Islet precursor cell (in vitro differentiated cells): ENCODE results near the gene CAMKV.

Experiments used
- DNase-seq: peaks from one replicate; pipeline ENCODE4 v3.0.0-alpha.2; 2018

CAMKV gene

DNA sequence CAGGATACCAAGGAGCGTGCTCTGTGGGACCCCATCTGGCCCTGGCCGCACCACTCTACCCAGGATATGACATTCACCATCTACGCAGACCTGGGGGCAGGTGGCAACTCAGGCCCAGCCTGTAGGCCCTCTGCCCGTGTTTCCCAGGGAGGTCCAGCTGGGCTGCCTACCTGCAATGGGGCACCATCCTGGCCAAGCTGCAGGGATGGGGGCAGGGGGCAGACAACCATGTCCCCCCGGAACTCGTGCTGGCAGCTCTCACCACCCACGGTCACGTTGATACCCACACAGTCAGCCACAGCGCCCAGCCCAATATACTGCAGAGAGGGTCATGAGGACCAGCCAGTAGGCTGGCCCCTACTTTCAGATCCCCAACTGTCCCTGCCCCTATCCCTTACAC, 26.1 kb upstream of the CAMKV start:
- no peak for DNase-seq

GRCh38 chr3:49889296-49889695, 19.6 kb upstream of the CAMKV start:
- no peak for DNase-seq

DNA sequence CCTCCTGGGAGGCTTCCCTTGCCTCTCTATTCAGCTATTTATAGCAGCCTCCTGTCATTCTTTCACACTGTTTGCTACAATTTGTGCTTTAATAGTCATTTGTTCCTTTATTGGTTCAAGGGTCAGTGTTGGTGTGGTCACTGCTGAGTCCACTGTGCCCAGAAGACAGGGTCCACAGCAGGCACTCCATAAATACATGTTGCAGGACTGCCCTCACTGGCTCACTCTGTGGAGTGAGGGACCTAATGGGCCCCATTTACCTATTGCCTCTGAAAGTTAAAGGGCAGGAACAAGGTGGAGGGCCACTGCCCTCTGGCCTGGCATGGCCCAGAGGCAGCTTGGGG, 17.2 kb upstream of the CAMKV start:
- no peak for DNase-seq

GRCh38 chr3:49883998-49884397, 14.3 kb upstream of the CAMKV start:
- no peak for DNase-seq

GRCh38 chr3:49882166-49882565, 12.5 kb upstream of the CAMKV start:
- DNase-seq, result no peak

- no peak for DNase-seq
These were observed 11.0 kb upstream of the CAMKV start for GRCh38 chr3:49880581-49881315.

- DNase-seq, result no peak
These were observed 10.0 kb upstream of the CAMKV start for GRCh38 chr3:49879721-49880120.

- DNase-seq, result no peak
These were observed 9.0 kb upstream of the CAMKV start for GRCh38 chr3:49878686-49879085.

- DNase-seq, result no peak
These were observed 8.0 kb upstream of the CAMKV start for GRCh38 chr3:49877716-49878115.

- no peak for DNase-seq
These were observed 6.9 kb upstream of the CAMKV start for GRCh38 chr3:49876567-49876966.

- DNase-seq, result no peak
These were observed 3.9 kb upstream of the CAMKV start for GRCh38 chr3:49873623-49874022.

GRCh38 chr3:49872801-49873281, 3.1 kb upstream of the CAMKV start:
- no peak for DNase-seq

DNA sequence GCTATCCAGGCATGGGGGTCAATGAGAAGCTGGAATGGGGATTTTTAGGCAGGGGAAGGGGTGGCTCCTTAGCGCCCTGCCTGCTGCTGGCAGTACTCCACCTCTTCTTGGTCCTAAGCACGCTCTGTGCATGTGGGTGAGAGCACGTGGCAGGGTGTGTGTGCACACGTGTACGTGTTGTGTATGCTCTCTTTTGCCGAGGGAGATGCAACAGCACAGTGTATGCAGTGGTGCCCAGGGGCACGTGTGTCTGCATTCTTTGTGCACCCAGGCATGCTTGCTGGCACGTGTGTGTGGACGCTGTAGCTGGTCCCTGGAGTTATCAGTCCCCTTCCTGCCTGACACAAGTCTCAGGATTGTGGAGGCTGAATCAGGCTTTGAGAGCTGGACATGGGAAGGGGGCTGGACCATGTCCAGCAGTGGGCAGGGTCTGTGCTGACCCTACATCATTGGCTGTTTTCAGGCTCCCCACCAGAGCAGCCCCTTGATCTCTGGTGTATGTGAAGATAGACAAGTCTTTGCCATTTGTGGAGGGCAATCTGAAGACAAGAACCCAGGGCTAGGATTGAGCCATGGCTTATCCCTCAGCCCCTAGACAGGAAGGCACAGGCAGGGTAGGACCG, 1.9 kb upstream of the CAMKV start:
- DNase-seq, result no peak

DNA sequence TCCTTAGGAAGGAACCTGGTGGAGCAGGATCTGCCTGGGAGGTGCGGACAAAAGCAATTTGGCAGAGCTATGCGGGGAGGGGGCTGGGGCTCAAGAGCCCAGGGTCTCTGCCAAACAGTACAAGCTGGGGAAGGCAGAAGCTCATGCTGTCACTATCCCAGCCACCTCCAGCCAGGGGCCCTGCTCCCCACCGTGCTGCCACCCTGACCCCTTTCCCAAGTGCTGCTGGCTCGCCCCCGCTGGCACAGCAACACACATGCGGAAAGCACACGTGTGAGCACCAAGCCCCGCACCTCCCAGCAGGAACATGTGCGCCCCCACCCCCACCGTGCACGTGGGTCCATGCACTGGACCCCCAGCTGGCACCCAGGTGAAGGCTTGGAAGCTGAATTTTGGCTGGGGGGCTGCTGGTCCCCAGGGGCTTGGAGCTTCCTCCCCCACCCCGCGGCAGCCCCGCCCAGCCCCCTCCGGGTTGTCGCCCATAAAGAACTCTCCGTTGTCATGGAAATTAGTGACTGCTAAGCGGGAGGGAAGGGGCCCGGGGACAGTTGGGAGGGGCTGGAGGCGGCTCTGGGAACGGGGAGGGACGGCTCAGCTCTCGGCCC, 742 bp downstream of the CAMKV start:
- DNase-seq, result no peak

DNA sequence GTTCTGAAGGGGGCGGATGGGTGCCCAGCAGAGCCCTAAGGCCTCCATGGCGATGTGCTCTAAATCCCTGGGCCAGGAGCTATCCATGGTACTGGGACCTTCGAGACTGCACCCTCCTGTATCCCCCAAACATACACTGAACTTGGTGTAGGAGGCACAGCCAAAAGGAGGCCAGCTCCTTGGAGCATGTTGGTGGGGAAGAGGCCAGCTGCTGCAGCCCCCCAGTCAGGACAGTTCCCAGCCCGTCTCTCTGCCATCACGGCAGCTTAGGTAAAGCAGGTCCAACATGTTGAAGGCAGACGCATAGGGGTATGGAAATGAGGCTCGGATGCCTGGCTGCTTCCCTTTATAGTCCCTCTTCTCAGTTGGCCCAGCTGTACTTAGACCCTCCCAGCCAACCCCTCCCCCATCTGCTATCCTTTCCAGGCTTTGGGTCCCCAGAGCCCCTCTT, 1.8 kb downstream of the CAMKV start:
- DNase-seq, result peak; percentile 83

GRCh38 chr3:49867400-49867799, 2.3 kb downstream of the CAMKV start:
- DNase-seq, result no peak

- no peak for DNase-seq
These were observed 4.4 kb downstream of the CAMKV start for GRCh38 chr3:49865198-49865784.

DNA sequence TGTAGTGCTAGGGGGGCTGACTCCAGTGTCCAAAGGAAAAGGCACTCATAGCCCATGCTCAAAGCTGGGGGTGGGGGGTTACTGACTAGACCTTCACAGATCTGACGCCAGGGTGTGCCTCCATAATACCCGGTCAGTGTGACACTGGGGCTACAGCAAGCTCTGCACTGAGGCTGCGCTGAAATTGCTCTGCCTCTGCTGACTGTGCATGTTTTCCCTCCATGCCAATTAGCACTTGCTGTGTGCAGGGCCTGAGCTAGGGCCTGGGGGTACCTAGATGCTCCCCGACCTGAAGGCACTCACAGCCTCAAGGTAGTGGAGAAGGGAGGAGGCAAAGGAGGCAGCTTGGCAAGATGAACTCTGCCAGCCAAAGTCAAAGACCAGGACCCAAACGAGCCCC, 5.2 kb downstream of the CAMKV start:
- no peak for DNase-seq

GRCh38 chr3:49859576-49860305, 10.0 kb downstream of the CAMKV start:
- no peak for DNase-seq

DNA sequence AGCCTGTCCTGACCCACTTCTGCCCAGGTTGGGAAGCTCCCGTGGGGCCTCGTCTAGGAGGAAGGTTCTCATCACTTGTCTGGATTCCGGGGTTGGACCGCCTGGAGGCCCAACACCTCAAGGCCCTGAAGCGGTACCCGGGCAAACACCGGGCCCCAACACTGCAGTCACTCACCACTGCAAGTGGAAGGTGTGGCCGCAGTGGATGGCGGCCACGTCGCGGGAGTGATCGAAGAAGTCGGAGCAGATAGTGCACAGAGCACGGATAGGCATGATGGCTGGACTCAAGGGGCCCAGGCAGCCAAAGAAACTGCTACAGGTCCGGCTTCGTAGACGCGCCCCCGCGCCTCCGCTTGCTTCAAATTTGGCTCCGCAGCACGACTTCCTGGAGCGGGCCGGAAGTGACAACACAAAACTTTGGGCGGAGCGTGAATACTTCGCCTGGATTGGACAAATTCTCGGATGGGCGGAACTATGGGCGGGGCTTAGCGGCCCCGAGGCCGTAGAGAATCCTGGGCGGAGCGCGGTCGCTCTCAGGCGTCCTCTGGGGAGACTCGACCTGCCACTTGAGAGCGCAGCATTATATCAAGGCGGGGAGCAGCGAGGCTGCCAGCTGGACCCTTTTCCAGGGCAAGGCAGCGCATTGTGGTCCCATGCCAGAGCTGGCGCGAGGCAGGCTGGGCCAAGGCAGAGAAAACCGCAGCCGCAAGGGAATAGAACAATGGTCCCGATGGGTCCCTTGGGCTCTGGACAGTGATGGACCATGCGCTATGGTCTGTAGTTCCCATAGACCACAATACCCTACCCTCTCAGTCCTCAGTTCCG, 13.3 kb downstream of the CAMKV start, which contains the start of gene TRAIP:
Gene TRAIP, minus strand, starts transcription at position 384 of the 825 bp plus-strand sequence. Its CDS starts 111 bp downstream, at position 273.
- DNase-seq, result peak; percentile 96

DNA sequence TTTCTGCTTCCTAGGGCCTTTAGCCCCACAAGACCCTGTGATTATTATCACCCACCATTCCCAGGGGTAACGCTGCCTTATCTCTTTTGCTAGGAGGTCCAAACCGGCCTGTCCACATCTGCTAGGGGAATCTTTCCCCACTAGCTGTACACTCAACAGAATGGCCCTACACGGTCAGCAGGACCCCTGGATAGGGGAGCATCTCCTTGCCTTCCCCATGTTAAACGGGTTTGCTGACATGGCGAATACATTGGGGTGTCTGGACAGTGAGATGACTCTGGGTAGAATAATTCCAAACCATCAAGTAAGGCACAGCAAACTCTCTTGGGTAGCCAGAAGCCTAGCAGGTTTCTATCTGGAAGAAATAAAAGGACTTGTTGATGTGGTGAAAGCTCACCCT, 14.0 kb downstream of the CAMKV start:
- no peak for DNase-seq

DNA sequence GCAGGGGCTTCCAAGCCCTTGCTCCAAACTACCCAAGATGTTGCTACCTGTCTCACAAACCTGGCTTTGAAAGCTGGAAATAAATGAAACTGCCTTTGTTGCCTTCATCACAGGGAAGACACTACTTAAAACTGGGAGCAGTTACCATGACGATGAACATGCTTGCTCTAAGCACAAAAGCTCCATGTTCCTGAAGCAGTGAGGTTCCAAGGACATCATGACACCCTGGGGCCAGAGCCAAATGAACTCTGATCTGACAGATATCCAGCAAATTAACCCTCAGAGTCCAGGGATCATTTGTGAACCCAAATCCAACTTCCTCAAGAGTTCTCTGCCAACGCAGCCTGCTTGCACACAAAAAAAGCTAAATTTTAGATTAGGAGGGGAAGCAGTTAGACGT, 24.0 kb downstream of the CAMKV start:
- no peak for DNase-seq
